A549 (cell line): ENCODE results near the gene SPECC1. TPM values are rescaled to one million over a fixed set of nuclear protein-coding genes. Genes with fewer than 3 reads are reported as not detected.

Experiments
- ATAC-seq, 2 experiments: fragments of 200-7000 bp in 1 of 2; fragments of >200 bp in 1 of 2; cut with Nextera tagmentation in 1 of 2; cut with Tn5 transposase in 1 of 2; 3 replicates each; pipeline versions ENCODE4 v1.8.0 to v1.9.1; 2018 to 2020; ENCODE audit warnings: mild to moderate bottlenecking in 1 of 2, moderate library complexity in 1 of 2
- CTCF ChIA-PET: fragments of 300-600 bp; sonication (Branson Sonifier 250); formaldehyde crosslinking; extraction: SDS; loops from one replicate; lab custom pipeline; 2021; ENCODE audit warnings: antibody characterized with exemption, inconsistent platforms; lab: Yijun Ruan, JAX
- POLR2A ChIA-PET: fragments of 350-600 bp; formaldehyde crosslinking; extraction: SDS; loops from one replicate; lab custom pipeline; 2021; ENCODE audit warnings: antibody characterized with exemption, inconsistent platforms; lab: Yijun Ruan, JAX
- DNase-seq, 2 experiments: peaks; one replicate each; pipeline versions ENCODE4 v3.0.0 to v3.0.0-alpha.2; 2011 to 2016; ENCODE audit warnings: low read depth in 1 of 2, low spot score in 1 of 2
- FAIRE-seq: peaks from 2 replicates; lab custom pipeline; 2011; peaks lifted over from hg19 to GRCh38; lab: Jason Lieb, UNC
- H3K27ac ChIP-seq, 2 experiments: fragments of >200 bp; sonication (Bioruptor Twin); formaldehyde crosslinking; 3 replicates each; pipeline ENCODE4 v1.5.1; 2016 to 2017
- H3K4me1 ChIP-seq: fragments of >200 bp; sonication (Bioruptor Twin); formaldehyde crosslinking; 3 replicates; pipeline ENCODE4 v1.6.1; 2016
- H3K4me2 ChIP-seq: fragments of >200 bp; sonication (Bioruptor Twin); formaldehyde crosslinking; 3 replicates; pipeline ENCODE4 v1.6.1; 2016
- H3K4me3 ChIP-seq: fragments of >200 bp; sonication (Bioruptor Twin); formaldehyde crosslinking; 3 replicates; pipeline ENCODE4 v1.5.1; 2016
- H3K9me3 ChIP-seq: fragments of >200 bp; sonication (Bioruptor Twin); formaldehyde crosslinking; 3 replicates; pipeline ENCODE4 v1.6.1; 2016
- BHLHE40 ChIP-seq: IDR thresholded peaks from 2 replicates; pipeline ENCODE4 v1.6.1; 2012; ENCODE audit warnings: low read depth, low read length, inconsistent platforms
- CBX2 ChIP-seq: fragments of 200-600 bp; sonication (generic); IDR thresholded peaks from 2 replicates; pipeline ENCODE4 v1.6.1; 2016; ENCODE audit warnings: low read depth, mild to moderate bottlenecking, borderline replicate concordance
- CEBPB ChIP-seq, 2 experiments: fragments of >200 bp in 1 of 2; sonication (Bioruptor Twin) in 1 of 2; formaldehyde crosslinking in 1 of 2; IDR thresholded peaks; 2 replicates each; pipeline ENCODE4 v1.6.1; 2012 to 2016
- ESRRA ChIP-seq: fragments of 150-350 bp; IDR thresholded peaks from 2 replicates; pipeline ENCODE4 v1.6.1; 2014; ENCODE audit warnings: mild to moderate bottlenecking, low read length, borderline replicate concordance
- FOSL2 ChIP-seq, 2 experiments: fragments of 450-650 bp in 1 of 2; fragments of >200 bp in 1 of 2; sonication (Bioruptor Twin) in 1 of 2; formaldehyde crosslinking; IDR thresholded peaks; 2 replicates each; pipeline versions ENCODE4 v1.5.0 to v1.6.1; 2016 to 2020; ENCODE audit warnings: mild to moderate bottlenecking in 1 of 2, moderate library complexity in 1 of 2
- HDAC2 ChIP-seq: fragments of 200-600 bp; sonication (generic); IDR thresholded peaks from 2 replicates; pipeline ENCODE4 v1.6.1; 2016
- HOXB5 ChIP-seq: fragments of 250-450 bp; sonication (Bioruptor Pico); IDR thresholded peaks from 2 replicates; pipeline ENCODE4 v1.5.0; 2020; ENCODE audit warnings: mild to moderate bottlenecking, moderate library complexity
- JUN ChIP-seq, 2 experiments: fragments of >200 bp; sonication (Bioruptor Twin); formaldehyde crosslinking; IDR thresholded peaks; 2 replicates in 1 of 2; 3 replicates in 1 of 2; pipeline ENCODE4 v1.6.1; 2016 to 2017
- JUNB ChIP-seq: fragments of >200 bp; sonication (Bioruptor Twin); formaldehyde crosslinking; IDR thresholded peaks from 2 replicates; pipeline ENCODE4 v1.6.1; 2016
- NR3C1 ChIP-seq: fragments of >200 bp; sonication (Bioruptor Twin); formaldehyde crosslinking; IDR thresholded peaks from 3 replicates; pipeline ENCODE4 v1.6.1; 2017
- PHF8 ChIP-seq: fragments of 200-600 bp; sonication (generic); IDR thresholded peaks from 2 replicates; pipeline ENCODE4 v1.6.1; 2016; ENCODE audit warnings: low read depth, mild to moderate bottlenecking, antibody characterized with exemption, moderate library complexity, borderline replicate concordance
- POLR2A ChIP-seq: IDR thresholded peaks from 2 replicates; pipeline ENCODE4 v1.6.1; 2012; ENCODE audit warnings: mild to moderate bottlenecking, low read length
- POLR2AphosphoS2 ChIP-seq: conservative IDR thresholded peaks from 2 replicates; pipeline ENCODE4 v1.6.1; 2012; ENCODE audit warnings: low read length, improper control_type of control experiment, inconsistent platforms
- RCOR1 ChIP-seq: fragments of 150-350 bp; IDR thresholded peaks from 2 replicates; pipeline ENCODE4 v1.6.1; 2014; ENCODE audit warnings: antibody characterized with exemption, low read length, low read depth
- RFX5 ChIP-seq: fragments of 450-650 bp; IDR thresholded peaks from 2 replicates; pipeline ENCODE4 v1.7.1; 2014; ENCODE audit warnings: antibody characterized with exemption, mild to moderate bottlenecking, moderate library complexity
- RNF2 ChIP-seq: fragments of 200-600 bp; sonication (generic); IDR thresholded peaks from 2 replicates; pipeline ENCODE4 v1.6.1; 2016; ENCODE audit warnings: low read depth, mild to moderate bottlenecking, antibody characterized with exemption, moderate library complexity, borderline replicate concordance
- TFCP2L1 ChIP-seq: fragments of 250-450 bp; sonication (Bioruptor Pico); IDR thresholded peaks from 2 replicates; pipeline ENCODE4 v1.5.0; 2021; ENCODE audit warnings: mild to moderate bottlenecking
- ZFP36 ChIP-seq: fragments of 450-650 bp; IDR thresholded peaks from 2 replicates; pipeline ENCODE4 v1.6.1; 2014; ENCODE audit warnings: borderline replicate concordance; ENCODE audit not compliant: partially characterized antibody
- WGBS: methylation state at CpG from one replicate; pipeline ENCODE4 v1.1.6; 2017; ENCODE audit errors: missing lambda C conversion rate; 5-methylcytosine and 5-hydroxymethylcytosine counted together
- polyA plus RNA-seq, 4 experiments: library from polyadenylated mRNA; depleted of rRNA in 3 of 4; stranded (reverse); fragments of >200 nt; fragmentation: RNase III in 1 of 4; extraction: RNeasy Plus Mini Kit Qiagen cat#74134 plus additional on column Dnase treatment in 1 of 4; gene quantifications; 2 replicates in 3 of 4; 3 replicates in 1 of 4; pipeline ENCODE4 v1.2.3, GENCODE V29; 2011 to 2017
- TF ChIP-seq, protein P1 (sequence below): fragments of >200 bp; sonication (Bioruptor Twin); formaldehyde crosslinking; IDR thresholded peaks from 2 replicates; pipeline ENCODE4 v1.6.1; 2016
- TF ChIP-seq, protein P2 (sequence below): fragments of 150-350 bp; IDR thresholded peaks from 2 replicates; pipeline ENCODE4 v1.6.1; 2014; ENCODE audit warnings: low read depth, mild to moderate bottlenecking, low read length
- TF ChIP-seq, protein P3 (sequence below): fragments of 200-600 bp; sonication (generic); IDR thresholded peaks from 2 replicates; pipeline ENCODE4 v1.6.1; 2016; ENCODE audit warnings: antibody characterized with exemption, mild to moderate bottlenecking, moderate library complexity
- TF ChIP-seq, protein P4 (sequence below): IDR thresholded peaks from 2 replicates; pipeline ENCODE4 v1.6.1; 2012; ENCODE audit warnings: low read depth, borderline replicate concordance

The SPECC1 gene
- polyA plus RNA-seq, 2 of the 4 experiments (the other 2 are of a cell fraction): 45.1 to 66.2 TPM

DNA sequence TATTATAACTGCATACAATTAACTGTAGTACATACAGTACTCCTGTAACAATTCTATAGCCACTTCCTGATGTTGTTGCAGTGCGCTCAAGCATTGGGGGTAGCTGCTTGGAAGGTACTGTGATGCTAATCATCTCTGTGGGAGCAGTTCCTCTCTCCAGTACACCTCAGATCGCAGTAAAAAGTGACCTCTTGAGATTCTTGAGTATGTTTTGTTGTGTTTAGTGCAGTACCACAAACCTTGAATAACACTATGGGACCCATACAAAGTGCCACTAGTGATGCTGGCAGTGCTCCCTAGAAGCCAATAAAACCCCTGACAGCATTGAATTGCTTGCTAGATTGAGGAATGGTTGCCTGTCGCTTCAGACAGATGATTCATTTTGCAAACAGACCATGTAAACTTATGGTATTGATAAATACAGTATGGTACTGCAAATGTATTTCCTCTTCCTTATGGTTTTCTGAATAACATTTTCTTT lies 193.0 kb downstream of the SPECC1 start (continued):
- TF ChIP-seq, protein P1, sequence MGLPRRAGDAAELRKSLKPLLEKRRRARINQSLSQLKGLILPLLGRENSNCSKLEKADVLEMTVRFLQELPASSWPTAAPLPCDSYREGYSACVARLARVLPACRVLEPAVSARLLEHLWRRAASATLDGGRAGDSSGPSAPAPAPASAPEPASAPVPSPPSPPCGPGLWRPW: no peak
- TF ChIP-seq BHLHE40: no peak
- TF ChIP-seq, protein P2, sequence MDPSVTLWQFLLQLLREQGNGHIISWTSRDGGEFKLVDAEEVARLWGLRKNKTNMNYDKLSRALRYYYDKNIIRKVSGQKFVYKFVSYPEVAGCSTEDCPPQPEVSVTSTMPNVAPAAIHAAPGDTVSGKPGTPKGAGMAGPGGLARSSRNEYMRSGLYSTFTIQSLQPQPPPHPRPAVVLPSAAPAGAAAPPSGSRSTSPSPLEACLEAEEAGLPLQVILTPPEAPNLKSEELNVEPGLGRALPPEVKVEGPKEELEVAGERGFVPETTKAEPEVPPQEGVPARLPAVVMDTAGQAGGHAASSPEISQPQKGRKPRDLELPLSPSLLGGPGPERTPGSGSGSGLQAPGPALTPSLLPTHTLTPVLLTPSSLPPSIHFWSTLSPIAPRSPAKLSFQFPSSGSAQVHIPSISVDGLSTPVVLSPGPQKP: no peak
- TF ChIP-seq NR3C1: no peak

DNA sequence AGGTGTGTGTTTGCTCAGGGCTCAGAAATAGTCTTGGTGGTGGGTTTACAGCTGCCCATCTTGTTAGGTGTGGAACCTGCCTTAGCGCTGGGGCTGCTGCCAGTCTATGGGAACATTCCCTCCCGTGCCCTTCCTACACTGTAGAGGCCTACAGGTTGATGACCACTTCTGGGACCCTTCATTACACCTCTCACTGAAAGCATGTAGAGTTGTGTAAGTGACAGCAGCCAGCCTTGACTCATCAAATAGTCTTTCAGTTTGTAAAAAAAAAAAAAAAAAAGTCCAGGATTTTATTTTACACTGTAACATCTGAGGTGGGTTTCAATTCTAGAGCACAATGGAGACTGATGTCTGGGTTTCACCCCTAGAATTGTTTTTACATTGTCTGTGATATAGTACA lies 193.9 kb downstream of the SPECC1 start:
- WGBS: 67% methylated on average over 2 of the region's 2 CpGs
- FAIRE-seq: peak; percentile 97
- Histone ChIP-seq H3K4me2 (peak overlapping the region; percentile 71), H3K4me1 (peaks cover 79% of the 10 kb centered on the region), H3K27ac (peak overlapping the region; percentile 83 to 92)
- POLR2A ChIA-PET: interaction anchor here (1.6 kb wide), 1 partner anchor 24 kb away, joined by 6 read pairs; no protein-coding TSS in a partner anchor
- TF ChIP-seq RFX5 (no peak), CEBPB (IDR thresholded peaks at IDR 0.05) (peak; percentile 14 to 31; a peak in 2 of 4 replicates), FOSL2 (IDR thresholded peaks at IDR 0.05) (no peak), FOSL2 (CRISPR knock-in tag; IDR thresholded peaks at IDR 0.05) (peak; percentile 30)
- TF ChIP-seq, all 56 proteins: peak for 2
- Histone ChIP-seq H3K9me3 (no peaks in the 10 kb centered on the region), H3K4me3 (no peak overlapping the region)
- peak; percentile 31 to 32; a peak in 3 of 6 replicates for ATAC-seq
- DNase-seq: no peak
- CTCF ChIA-PET: interaction anchor here (0.6 to 4.0 kb wide), 4 partner anchors 17 to 652 kb away, joined by 3 to 23 read pairs (median 11); no protein-coding TSS in a partner anchor

DNA sequence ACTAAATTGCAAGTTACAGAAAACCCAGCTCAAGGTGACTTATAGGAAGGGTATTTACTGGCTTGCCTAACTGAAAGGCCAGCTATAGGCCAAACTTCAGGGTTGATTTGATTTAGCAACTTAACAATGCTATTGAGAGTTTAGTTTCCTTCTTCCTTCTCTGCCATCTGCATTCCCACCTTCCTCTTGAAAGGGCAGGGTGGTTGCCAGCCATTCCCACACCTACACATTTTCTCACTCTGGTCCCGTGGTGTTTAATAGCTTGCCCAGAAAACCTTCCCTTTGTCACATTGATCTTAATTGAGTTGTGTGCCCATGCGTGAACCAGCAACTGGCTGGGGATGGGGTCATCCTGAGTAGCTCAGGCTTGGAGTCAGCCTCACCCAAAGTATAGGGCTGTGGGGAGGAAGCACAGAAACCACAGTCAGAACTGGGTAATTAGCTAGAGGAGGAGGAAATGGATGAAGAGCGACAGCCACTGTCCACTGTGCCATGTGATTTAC lies 194.7 kb downstream of the SPECC1 start:
- H3K9me3 ChIP-seq: no peaks in the 10 kb centered on the region
- no peak for DNase-seq
- no peak overlapping the region for H3K4me3 ChIP-seq

DNA sequence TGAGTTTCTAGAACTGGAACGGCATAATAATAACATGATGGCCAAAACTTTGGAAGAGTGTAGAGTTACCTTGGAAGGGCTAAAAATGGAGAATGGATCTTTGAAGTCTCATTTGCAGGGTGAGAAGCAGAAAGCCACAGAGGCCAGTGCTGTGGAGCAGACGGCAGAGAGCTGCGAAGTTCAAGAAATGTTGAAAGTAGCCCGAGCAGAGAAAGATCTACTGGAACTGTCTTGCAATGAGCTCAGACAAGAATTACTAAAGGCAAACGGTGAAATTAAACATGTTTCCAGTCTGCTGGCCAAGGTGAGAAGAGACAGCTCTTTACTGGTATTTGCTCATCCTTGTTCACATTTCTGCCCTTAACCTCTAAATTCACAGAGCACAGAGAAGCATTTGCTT lies 196.4 kb downstream of the SPECC1 start:
- FAIRE-seq (no peak), ATAC-seq (peak in 1 of 2 experiments; percentile 42; a peak in 1 of 6 replicates), DNase-seq (no peak)
- no peak overlapping the region for H3K4me3 ChIP-seq
- no peaks in the 10 kb centered on the region for H3K9me3 ChIP-seq
- peak overlapping the region; percentile 88 to 92 for H3K27ac ChIP-seq
- peaks cover 80% of the 10 kb centered on the region for H3K4me1 ChIP-seq
- ChIA-PET CTCF (interaction anchor here (0.5 to 4.7 kb wide), 12 partner anchors 10 to 216 kb away, joined by 3 to 33 read pairs (median 5); no protein-coding TSS in a partner anchor), POLR2A (interaction anchor here (0.8 to 3.2 kb wide), 4 partner anchors 11 to 838 kb away, joined by 4 to 32 read pairs (median 5); partner anchors contain the start of gene USP22)
- peak overlapping the region; percentile 76 for H3K4me2 ChIP-seq
- TF ChIP-seq CBX2 (no peak), RFX5 (no peak), HDAC2 (no peak), NR3C1 (no peak), HOXB5 (CRISPR knock-in tag) (no peak), PHF8 (no peak)
- TF ChIP-seq, protein P3, sequence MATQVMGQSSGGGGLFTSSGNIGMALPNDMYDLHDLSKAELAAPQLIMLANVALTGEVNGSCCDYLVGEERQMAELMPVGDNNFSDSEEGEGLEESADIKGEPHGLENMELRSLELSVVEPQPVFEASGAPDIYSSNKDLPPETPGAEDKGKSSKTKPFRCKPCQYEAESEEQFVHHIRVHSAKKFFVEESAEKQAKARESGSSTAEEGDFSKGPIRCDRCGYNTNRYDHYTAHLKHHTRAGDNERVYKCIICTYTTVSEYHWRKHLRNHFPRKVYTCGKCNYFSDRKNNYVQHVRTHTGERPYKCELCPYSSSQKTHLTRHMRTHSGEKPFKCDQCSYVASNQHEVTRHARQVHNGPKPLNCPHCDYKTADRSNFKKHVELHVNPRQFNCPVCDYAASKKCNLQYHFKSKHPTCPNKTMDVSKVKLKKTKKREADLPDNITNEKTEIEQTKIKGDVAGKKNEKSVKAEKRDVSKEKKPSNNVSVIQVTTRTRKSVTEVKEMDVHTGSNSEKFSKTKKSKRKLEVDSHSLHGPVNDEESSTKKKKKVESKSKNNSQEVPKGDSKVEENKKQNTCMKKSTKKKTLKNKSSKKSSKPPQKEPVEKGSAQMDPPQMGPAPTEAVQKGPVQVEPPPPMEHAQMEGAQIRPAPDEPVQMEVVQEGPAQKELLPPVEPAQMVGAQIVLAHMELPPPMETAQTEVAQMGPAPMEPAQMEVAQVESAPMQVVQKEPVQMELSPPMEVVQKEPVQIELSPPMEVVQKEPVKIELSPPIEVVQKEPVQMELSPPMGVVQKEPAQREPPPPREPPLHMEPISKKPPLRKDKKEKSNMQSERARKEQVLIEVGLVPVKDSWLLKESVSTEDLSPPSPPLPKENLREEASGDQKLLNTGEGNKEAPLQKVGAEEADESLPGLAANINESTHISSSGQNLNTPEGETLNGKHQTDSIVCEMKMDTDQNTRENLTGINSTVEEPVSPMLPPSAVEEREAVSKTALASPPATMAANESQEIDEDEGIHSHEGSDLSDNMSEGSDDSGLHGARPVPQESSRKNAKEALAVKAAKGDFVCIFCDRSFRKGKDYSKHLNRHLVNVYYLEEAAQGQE: no peak
- 67% methylated on average over 5 of the region's 5 CpGs for WGBS

More for the DNA sequence above, 194.7 kb downstream of the SPECC1 start:
- FAIRE-seq (no peak), ATAC-seq (no peak)
- peak overlapping the region; percentile 88 to 92 for H3K27ac ChIP-seq
- peaks cover 87% of the 10 kb centered on the region for H3K4me1 ChIP-seq
- CTCF ChIA-PET: interaction anchor here (1.3 to 4.7 kb wide), 5 partner anchors 9 to 214 kb away, joined by 3 to 33 read pairs (median 15); no protein-coding TSS in a partner anchor
- H3K4me2 ChIP-seq: peak overlapping the region; percentile 71
- POLR2A ChIA-PET: interaction anchor here (1.6 to 1.7 kb wide), 2 partner anchors 23 to 48 kb away, joined by 6 to 9 read pairs; no protein-coding TSS in a partner anchor
- WGBS: 94% methylated on average over 3 of the region's 3 CpGs
- TF ChIP-seq RCOR1: no peak
- TF ChIP-seq POLR2A: no peak
- TF ChIP-seq JUN (IDR thresholded peaks at IDR 0.05): no peak
- no peak for TF ChIP-seq POLR2AphosphoS2
- TF ChIP-seq ESRRA: no peak
- TF ChIP-seq, protein P1: no peak
- no peak for TF ChIP-seq TFCP2L1 (CRISPR knock-in tag)
- no peak for TF ChIP-seq ZFP36
- TF ChIP-seq, protein P4, sequence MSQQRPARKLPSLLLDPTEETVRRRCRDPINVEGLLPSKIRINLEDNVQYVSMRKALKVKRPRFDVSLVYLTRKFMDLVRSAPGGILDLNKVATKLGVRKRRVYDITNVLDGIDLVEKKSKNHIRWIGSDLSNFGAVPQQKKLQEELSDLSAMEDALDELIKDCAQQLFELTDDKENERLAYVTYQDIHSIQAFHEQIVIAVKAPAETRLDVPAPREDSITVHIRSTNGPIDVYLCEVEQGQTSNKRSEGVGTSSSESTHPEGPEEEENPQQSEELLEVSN: no peak
- no peak for TF ChIP-seq RNF2
- no peak for TF ChIP-seq JUNB
